ENCODE measurements around the gene PRMT5. TPM values are rescaled to one million over a fixed set of nuclear protein-coding genes. Genes with fewer than 3 reads are reported as not detected.

Gene PRMT5
- total RNA-seq, 1 experiment from 2014 or later: 107 TPM

- Mint-ChIP-seq H3K4me3 (ENCODE audit: unreplicated experiment) (peak overlapping the region; percentile 27), H3K36me3 (ENCODE audit: insufficient read depth, unreplicated experiment) (peaks cover 11% of the 10 kb centered on the region), H3K27me3 (ENCODE audit: insufficient read depth, unreplicated experiment) (no peaks in the 10 kb centered on the region), H3K27ac (ENCODE audit: unreplicated experiment) (no peak overlapping the region), H3K9me3 (ENCODE audit: unreplicated experiment) (no peaks in the 10 kb centered on the region), H3K4me1 (ENCODE audit: low read depth, unreplicated experiment) (peaks cover 8% of the 10 kb centered on the region)
- peaks cover 4% of the 10 kb centered on the region for H3K4me1 ChIP-seq
- POLR2A ChIA-PET: no interaction called here
- no peak for TF ChIP-seq CTCF (IDR thresholded peaks at IDR 0.05; ENCODE audit: insufficient read depth in 1 of 2, low read depth in 1 of 2, low read length in 1 of 2, severe bottlenecking in 1 of 2, unreplicated experiment in 1 of 2)
- no peak for DNase-seq
- intact Hi-C loops (cut with micrococcal nuclease; ENCODE audit: unreplicated experiment): no loop called here
- H3K27me3 ChIP-seq (replicated peaks; ENCODE audit: control insufficient read depth, insufficient read depth, low read length): no peaks in the 10 kb centered on the region
- H3K4me3 ChIP-seq (ENCODE audit: low read depth, low read length): no peak overlapping the region
- H3K9me3 ChIP-seq: no peaks in the 10 kb centered on the region
- no TSS peak for BruUV-seq (replicated peaks)
- H3K36me3 ChIP-seq (ENCODE audit: control insufficient read depth, insufficient read depth, low read length): no peaks in the 10 kb centered on the region
- CTCF ChIA-PET: interaction anchor here (2.0 kb wide), 1 partner anchor 13 kb away, joined by 8 read pairs; the partner anchor contains the start of gene LRP10
Observed at GRCh38 chr14:22884738-22885523, 44.2 kb downstream of the PRMT5 start.

- H3K4me1 Mint-ChIP-seq (ENCODE audit: low read depth, unreplicated experiment): peaks cover 13% of the 10 kb centered on the region
- no peak for TF ChIP-seq CTCF (IDR thresholded peaks at IDR 0.05; ENCODE audit: insufficient read depth in 1 of 2, low read depth in 1 of 2, low read length in 1 of 2, severe bottlenecking in 1 of 2, unreplicated experiment in 1 of 2)
- H3K9me3 Mint-ChIP-seq (ENCODE audit: unreplicated experiment): no peaks in the 10 kb centered on the region
- no peak overlapping the region for H3K4me3 Mint-ChIP-seq (ENCODE audit: unreplicated experiment)
- no peaks in the 10 kb centered on the region for H3K9me3 ChIP-seq
- POLR2A ChIA-PET: no interaction called here
- H3K4me1 ChIP-seq: peaks cover 9% of the 10 kb centered on the region
- no peaks in the 10 kb centered on the region for H3K27me3 Mint-ChIP-seq (ENCODE audit: insufficient read depth, unreplicated experiment)
- no TSS peak for BruUV-seq (replicated peaks)
- CTCF ChIA-PET: interaction anchor here (1.8 to 2.0 kb wide), 2 partner anchors 12 to 13 kb away, joined by 6 to 8 read pairs; partner anchors contain the start of gene LRP10
- H3K36me3 Mint-ChIP-seq (ENCODE audit: insufficient read depth, unreplicated experiment): peaks cover 11% of the 10 kb centered on the region
- H3K27ac Mint-ChIP-seq (ENCODE audit: unreplicated experiment): no peak overlapping the region
- DNase-seq: no peak
- H3K4me3 ChIP-seq (ENCODE audit: low read depth, low read length): no peak overlapping the region
- no peaks in the 10 kb centered on the region for H3K36me3 ChIP-seq (ENCODE audit: control insufficient read depth, insufficient read depth, low read length)
- H3K27me3 ChIP-seq (replicated peaks; ENCODE audit: control insufficient read depth, insufficient read depth, low read length): no peaks in the 10 kb centered on the region
- intact Hi-C loops (cut with micrococcal nuclease; ENCODE audit: unreplicated experiment): no loop called here
Observed at GRCh38 chr14:22884076-22884737, 45.0 kb downstream of the PRMT5 start.

GRCh38 chr14:22883173-22883976 is 45.8 kb downstream of the PRMT5 start, which contains the start of gene REM2:
Gene REM2 (plus strand): TSS chr14:22883222. CDS start chr14:22883288, 66 bp downstream.
- no peaks in the 10 kb centered on the region for H3K27me3 Mint-ChIP-seq (ENCODE audit: insufficient read depth, unreplicated experiment)
- Histone ChIP-seq H3K36me3 (ENCODE audit: control insufficient read depth, insufficient read depth, low read length) (no peaks in the 10 kb centered on the region), H3K27me3 (replicated peaks; ENCODE audit: control insufficient read depth, insufficient read depth, low read length) (no peaks in the 10 kb centered on the region), H3K9me3 (no peaks in the 10 kb centered on the region), H3K4me1 (peaks cover 16% of the 10 kb centered on the region), H3K4me3 (ENCODE audit: low read depth, low read length) (no peak within 1 kb of the TSS)
- H3K27ac Mint-ChIP-seq (ENCODE audit: unreplicated experiment): peak within 1 kb of the TSS; percentile 40
- H3K36me3 Mint-ChIP-seq (ENCODE audit: insufficient read depth, unreplicated experiment): peaks cover 11% of the 10 kb centered on the region
- DNase-seq: no peak
- TF ChIP-seq CTCF (IDR thresholded peaks at IDR 0.05; ENCODE audit: insufficient read depth in 1 of 2, low read depth in 1 of 2, low read length in 1 of 2, severe bottlenecking in 1 of 2, unreplicated experiment in 1 of 2): no peak
- no peaks in the 10 kb centered on the region for H3K9me3 Mint-ChIP-seq (ENCODE audit: unreplicated experiment)
- H3K4me1 Mint-ChIP-seq (ENCODE audit: low read depth, unreplicated experiment): peaks cover 19% of the 10 kb centered on the region
- POLR2A ChIA-PET: interaction anchor here (1.0 kb wide), 1 partner anchor 62 kb away, joined by 5 read pairs; no protein-coding TSS in a partner anchor
- CTCF ChIA-PET: interaction anchor here (1.2 to 1.8 kb wide), 3 partner anchors 9 to 31 kb away, joined by 3 to 6 read pairs (median 6); no protein-coding TSS in a partner anchor
- BruUV-seq (replicated peaks): no TSS peak
- H3K4me3 Mint-ChIP-seq (ENCODE audit: unreplicated experiment): no peak within 1 kb of the TSS
- intact Hi-C loops (cut with micrococcal nuclease; ENCODE audit: unreplicated experiment): no loop called here

Measured in Caco-2 (cell line).